Measurements from ENCODE around the gene SMIM38.

The SMIM38 gene

GRCh38 chr11:69204246-69204940 lies 48.7 kb downstream of the SMIM38 start:
- no peak for DNase-seq (ENCODE audit: low read depth)

GRCh38 chr11:69204941-69205742 lies 49.4 kb downstream of the SMIM38 start:
- DNase-seq (ENCODE audit: low read depth): no peak

Data from GM04504 (cell line).